K562 (cell line): Measurements from ENCODE around the gene RIPPLY3. TPM values are rescaled to one million over a fixed set of nuclear protein-coding genes. Genes with fewer than 3 reads are reported as not detected.

Experiments used
- ATAC-seq: fragments of 200-7000 bp; cut with Tn5 transposase; 3 replicates; pipeline ENCODE4 v1.9.1; 2020; ENCODE audit warnings: moderate library complexity
- BruUV-seq: library from RNA; stranded (reverse); fragments of 400-500 nt; replicated peaks from 2 replicates; lab custom pipeline; 2021; lab: Mats Ljungman, UMichigan
- CTCF ChIA-PET: fragments of 300-600 bp; formaldehyde crosslinking; extraction: SDS; loops from one replicate; lab custom pipeline; 2021; ENCODE audit warnings: low intra/inter-chr PET ratio; lab: Yijun Ruan, JAX
- POLR2A ChIA-PET: fragments of 300-600, 350-650 bp; sonication (Branson Sonifier 250); formaldehyde crosslinking; extraction: SDS; loops from one replicate; lab custom pipeline; 2021; ENCODE audit warnings: antibody characterized with exemption, inconsistent platforms; lab: Yijun Ruan, JAX
- DNase-seq, 4 experiments: peaks; one replicate each; pipeline versions ENCODE4 v3.0.0 to v3.0.0-alpha.2; 2011 to 2018; ENCODE audit warnings: low spot score in 3 of 4, mixed read lengths in 3 of 4; ENCODE audit errors: extremely low read depth in 1 of 4
- FAIRE-seq: peaks from 2 replicates; lab custom pipeline; 2011; peaks lifted over from hg19 to GRCh38; lab: Jason Lieb, UNC
- H2AFZ ChIP-seq: 2 replicates; pipeline ENCODE4 v1.6.0; 2011; ENCODE audit warnings: low read depth, low read length, control low read depth, inconsistent platforms
- H3K27ac ChIP-seq: fragments of 200-600 bp; 3 replicates; pipeline ENCODE4 v1.8.0; 2011; ENCODE audit warnings: low read depth, mild to moderate bottlenecking, control low read depth, inconsistent platforms, low read length, moderate library complexity, mixed read lengths; ENCODE audit errors: extremely low read depth
- H3K27me3 ChIP-seq, 2 experiments: fragments of 300-600 bp in 1 of 2; 2 replicates in 1 of 2; 3 replicates in 1 of 2; pipeline versions ENCODE4 v1.6.0 to v1.8.0; 2011; ENCODE audit warnings: inconsistent platforms in 2 of 2, low read length in 2 of 2, mild to moderate bottlenecking in 1 of 2, mixed read lengths in 1 of 2, moderate library complexity in 1 of 2; ENCODE audit not compliant: control insufficient read depth in 2 of 2, insufficient read depth in 2 of 2
- H3K36me3 ChIP-seq: fragments of 300-600 bp; 3 replicates; pipeline ENCODE4 v1.8.0; 2011; ENCODE audit warnings: mild to moderate bottlenecking, low read length, inconsistent platforms; ENCODE audit not compliant: control insufficient read depth, insufficient read depth
- H3K4me1 ChIP-seq, 2 experiments: fragments of 200-600 bp in 1 of 2; replicated peaks in 1 of 2; 2 replicates in 1 of 2; 3 replicates in 1 of 2; pipeline versions ENCODE4 v1.5.1 to v1.8.0; 2011; ENCODE audit warnings: inconsistent platforms in 2 of 2, low read length in 2 of 2, mild to moderate bottlenecking in 1 of 2, mixed read lengths in 1 of 2, moderate library complexity in 1 of 2; ENCODE audit not compliant: control insufficient read depth in 2 of 2, insufficient read depth in 2 of 2
- H3K4me2 ChIP-seq: 2 replicates; pipeline ENCODE4 v1.6.1; 2011; ENCODE audit warnings: low read length, control low read depth, inconsistent platforms, mixed read lengths; ENCODE audit not compliant: insufficient read depth
- H3K4me3 ChIP-seq: fragments of 200-600 bp; sonication (generic), shearing (Covaris generic); 2 replicates; pipeline ENCODE4 v1.5.1; 2016; ENCODE audit warnings: control low read depth, inconsistent platforms
- H3K79me2 ChIP-seq: fragments of 200-600 bp; 3 replicates; pipeline ENCODE4 v1.8.0; 2011; ENCODE audit warnings: low read length, inconsistent platforms; ENCODE audit not compliant: control insufficient read depth, insufficient read depth
- H3K9ac ChIP-seq, 2 experiments: 2 replicates each; pipeline versions ENCODE4 v1.6.0 to v1.6.1; 2011; ENCODE audit warnings: low read depth in 2 of 2, low read length in 2 of 2, control low read depth in 1 of 2, inconsistent platforms in 1 of 2, mild to moderate bottlenecking in 1 of 2, mixed read lengths in 1 of 2; ENCODE audit not compliant: insufficient read depth in 1 of 2
- H3K9me1 ChIP-seq: one replicate; pipeline ENCODE4 v1.6.0; 2011; ENCODE audit warnings: inconsistent platforms, mild to moderate bottlenecking, low read length, moderate library complexity; ENCODE audit not compliant: control insufficient read depth, insufficient read depth
- H3K9me3 ChIP-seq: replicated peaks from 2 replicates; pipeline ENCODE4 v1.5.1; 2011; ENCODE audit warnings: low read depth, low read length, inconsistent platforms; ENCODE audit not compliant: control insufficient read depth, insufficient read depth
- H4K20me1 ChIP-seq: replicated peaks from 2 replicates; pipeline ENCODE4 v1.6.1; 2011; ENCODE audit warnings: low read length, inconsistent platforms, mixed read lengths; ENCODE audit not compliant: control insufficient read depth, insufficient read depth
- CBX8 ChIP-seq: fragments of 200-600 bp; sonication (generic); IDR thresholded peaks from 2 replicates; pipeline ENCODE4 v1.6.1; 2012; ENCODE audit warnings: borderline replicate concordance, mixed run types, low read depth, mild to moderate bottlenecking, moderate library complexity, mixed read lengths, low read length, control low read depth, inconsistent platforms; ENCODE audit not compliant: poor library complexity, severe bottlenecking; ENCODE audit errors: extremely low read depth
- FOXP4 ChIP-seq: sonication (generic); formaldehyde crosslinking; IDR thresholded peaks from 2 replicates; pipeline ENCODE4 v1.8.0; 2022; ENCODE audit warnings: mild to moderate bottlenecking, missing genetic modification reagents, borderline replicate concordance
- KLF6 ChIP-seq: fragments of 250-450 bp; sonication (Bioruptor Pico); IDR thresholded peaks from 2 replicates; pipeline ENCODE4 v1.4.0; 2020; ENCODE audit warnings: mild to moderate bottlenecking, moderate library complexity, borderline replicate concordance
- MEIS2 ChIP-seq: fragments of 450-650 bp; IDR thresholded peaks from 2 replicates; pipeline ENCODE4 v1.6.1; 2014; ENCODE audit warnings: mild to moderate bottlenecking; ENCODE audit not compliant: partially characterized antibody
- MYC ChIP-seq, 2 experiments: fragments of 250-450 bp in 1 of 2; sonication (Bioruptor Pico) in 1 of 2; IDR thresholded peaks; 2 replicates each; pipeline versions ENCODE4 v1.5.1 to v1.6.1; 2012 to 2021; ENCODE audit warnings: low read depth in 2 of 2, borderline replicate concordance in 1 of 2, improper control_type of control experiment in 1 of 2, low read length in 1 of 2, mild to moderate bottlenecking in 1 of 2, moderate library complexity in 1 of 2
- POLR2H ChIP-seq: IDR thresholded peaks from 2 replicates; pipeline ENCODE4 v1.6.1; 2016; ENCODE audit warnings: missing genetic modification characterization, low read depth, mild to moderate bottlenecking, control low read depth, missing compliant biosample characterization, moderate library complexity
- SAFB ChIP-seq: fragments of 200-400 bp; formaldehyde crosslinking; IDR thresholded peaks from 2 replicates; pipeline ENCODE4 v1.6.1; 2017; ENCODE audit warnings: low read depth, low read length, borderline replicate concordance
- TOE1 ChIP-seq, 2 experiments: fragments of 450-650 bp in 1 of 2; sonication (generic) in 1 of 2; formaldehyde crosslinking in 1 of 2; IDR thresholded peaks; 2 replicates each; pipeline versions ENCODE4 v1.7.1 to v1.8.0; 2016 to 2022; ENCODE audit warnings: borderline replicate concordance in 2 of 2, mild to moderate bottlenecking in 2 of 2, antibody characterized with exemption in 1 of 2, inconsistent platforms in 1 of 2, low read depth in 1 of 2, missing genetic modification reagents in 1 of 2, moderate library complexity in 1 of 2
- ZNF707 ChIP-seq: fragments of 250-450 bp; sonication (Bioruptor Pico); conservative IDR thresholded peaks from 2 replicates; pipeline ENCODE4 v1.8.0; 2022; ENCODE audit warnings: inconsistent platforms, mild to moderate bottlenecking, moderate library complexity
- WGBS: fragments of 100-300 bp; shearing (Covaris generic); methylation state at CpG from one replicate; pipeline ENCODE4 v1.1.6; 2016; ENCODE audit warnings: low coverage, mixed read lengths; ENCODE audit not compliant: insufficient coverage; ENCODE audit errors: missing lambda C conversion rate; 5-methylcytosine and 5-hydroxymethylcytosine counted together
- in situ Hi-C: fragments of 300-500 bp; cut with MboI; formaldehyde crosslinking; loops from 4 replicates; pipeline ENCODE4 v1.15.0; 2018; ENCODE audit warnings: inconsistent platforms, mixed read lengths
- intact Hi-C: fragments of 100-400 bp; cut with micrococcal nuclease; formaldehyde crosslinking; loops from 2 replicates; pipeline ENCODE4 v1.14.2; 2022
- polyA plus RNA-seq, 8 experiments: library from polyadenylated mRNA; depleted of rRNA in 4 of 8; stranded (reverse) in 5 of 8; unstranded in 3 of 8; fragments of >200 nt; fragmentation: Nextera tagmentation in 2 of 8; fragmentation: Illumina TruSeq in 1 of 8; extraction: Ambion mirVana in 2 of 8; extraction: Trizol in 1 of 8; gene quantifications; 2 replicates each; pipeline versions ENCODE4 v1.2.1 to v1.2.3, GENCODE V29; 2011 to 2014; ENCODE audit warnings: inconsistent platforms in 1 of 8, missing spikeins in 1 of 8
- total RNA-seq, 7 experiments: library from RNA; depleted of rRNA in 6 of 7; stranded (reverse); fragments of >200 nt in 6 of 7; fragmentation: Illumina TruSeq in 2 of 7; extraction: Trizol in 2 of 7; gene quantifications; 2 replicates each; pipeline versions ENCODE4 v1.2.1 to v1.2.3, GENCODE V29; 2011 to 2021; ENCODE audit warnings: low replicate concordance in 1 of 7

RIPPLY3 gene
- total and polyA plus RNA-seq, 9 of the 15 experiments (the other 6 are each of a cell fraction or from before 2014, with no cell fraction given), result not detected

DNA sequence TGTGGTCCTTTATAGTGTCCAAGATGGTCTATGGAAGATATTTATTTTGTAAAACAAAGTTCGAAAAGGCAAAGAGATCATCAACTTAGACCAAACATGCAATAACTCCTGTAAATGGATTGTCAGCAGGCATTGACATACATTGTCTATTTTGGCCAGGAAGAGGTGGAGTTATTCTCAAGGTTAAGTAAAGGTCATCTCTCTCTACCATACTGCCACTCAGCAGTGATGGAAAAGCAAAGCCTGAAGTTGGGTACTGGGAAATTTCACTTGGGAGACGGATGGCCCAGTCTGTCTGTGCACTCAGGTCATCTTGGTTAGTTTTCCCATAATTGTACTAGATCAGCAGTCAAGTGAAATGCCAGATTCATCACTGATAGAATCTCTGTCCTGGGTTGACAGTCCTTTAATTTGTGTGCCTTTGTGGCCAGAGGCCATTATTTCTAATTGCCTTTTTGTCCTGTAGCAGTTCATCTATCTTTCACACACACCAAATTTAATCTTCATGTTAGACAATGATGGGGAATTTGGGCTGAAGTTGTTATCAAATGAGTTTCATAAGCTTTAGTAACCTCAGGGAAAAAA, 48.9 kb downstream of the RIPPLY3 start (continued):
- TF ChIP-seq FOXP4 (CRISPR knock-in tag) (no peak), MEIS2 (peak; percentile 9)

GRCh38 chr21:37057614-37058013, 51.1 kb downstream of the RIPPLY3 start:
- DNase-seq (no peak), ATAC-seq (no peak), FAIRE-seq (no peak)
- intact Hi-C loops (no loop called here), in situ Hi-C loops (no loop called here)
- Histone ChIP-seq H3K4me2 (no peak overlapping the region), H3K36me3 (no peaks in the 10 kb centered on the region), H3K79me2 (no peaks in the 10 kb centered on the region), H2AFZ (0 out of 2 replicates have a peak overlapping the region, but pooled peaks have one; percentile 1), H3K9ac (no peak overlapping the region), H3K9me1 (no peaks in the 10 kb centered on the region), H3K4me1 (no peaks in the 10 kb centered on the region; a peak in 1 of 5 replicates), H3K9me3 (no peaks in the 10 kb centered on the region), H4K20me1 (no peaks in the 10 kb centered on the region), H3K27me3 (no peaks in the 10 kb centered on the region), H3K4me3 (no peak overlapping the region), H3K27ac (no peak overlapping the region)
- TF ChIP-seq POLR2H (no peak), SAFB (no peak), ZNF707 (no peak), CBX8 (no peak), KLF6 (CRISPR knock-in tag) (no peak), MYC (IDR thresholded peaks at IDR 0.05; ENCODE audit: low read depth, low read length) (no peak), MYC (CRISPR knock-in tag; IDR thresholded peaks at IDR 0.05; ENCODE audit: borderline replicate concordance, low read depth) (no peak), TOE1 (IDR thresholded peaks at IDR 0.05; ENCODE audit: borderline replicate concordance) (no peak), TOE1 (CRISPR knock-in tag; IDR thresholded peaks at IDR 0.05; ENCODE audit: borderline replicate concordance, low read depth) (no peak)
- no TSS peak for BruUV-seq
- 59% methylated on average over 7 of the region's 7 CpGs for whole genome bisulfite sequencing
- CTCF ChIA-PET, result no interaction called here
- POLR2A ChIA-PET, result interaction anchor here (0.6 kb wide), 1 partner anchor 351 kb away, joined by 3 read pairs; no protein-coding TSS in a partner anchor
